Coronary artery (tissue), 2 donors: Measurements from ENCODE around the gene CDX2.
"Not testable (repeated sequence)": the region's sequence is repeated elsewhere in the genome, so short reads cannot be mapped to it uniquely, and the experiment has no call there.

Experiments
- DNase-seq: peaks from one replicate; pipeline ENCODE4 v3.0.0-alpha.2; 2017; ENCODE audit warnings: low spot score
- H3K27ac ChIP-seq, 2 donors: fragments of 200-600 bp; sonication (generic); one replicate each; pipeline ENCODE4 v1.5.1; 2016 to 2019
- H3K4me3 ChIP-seq: fragments of 200-600 bp; sonication (generic); 2 replicates; pipeline ENCODE4 v1.5.1; 2016; ENCODE audit warnings: mild to moderate bottlenecking, moderate library complexity
- TF ChIP-seq, protein P1 (sequence below): fragments of 200-600 bp; sonication (generic); IDR thresholded peaks from one replicate; pipeline ENCODE4 v1.5.1; 2019; ENCODE audit warnings: antibody characterized with exemption

The CDX2 gene

DNA sequence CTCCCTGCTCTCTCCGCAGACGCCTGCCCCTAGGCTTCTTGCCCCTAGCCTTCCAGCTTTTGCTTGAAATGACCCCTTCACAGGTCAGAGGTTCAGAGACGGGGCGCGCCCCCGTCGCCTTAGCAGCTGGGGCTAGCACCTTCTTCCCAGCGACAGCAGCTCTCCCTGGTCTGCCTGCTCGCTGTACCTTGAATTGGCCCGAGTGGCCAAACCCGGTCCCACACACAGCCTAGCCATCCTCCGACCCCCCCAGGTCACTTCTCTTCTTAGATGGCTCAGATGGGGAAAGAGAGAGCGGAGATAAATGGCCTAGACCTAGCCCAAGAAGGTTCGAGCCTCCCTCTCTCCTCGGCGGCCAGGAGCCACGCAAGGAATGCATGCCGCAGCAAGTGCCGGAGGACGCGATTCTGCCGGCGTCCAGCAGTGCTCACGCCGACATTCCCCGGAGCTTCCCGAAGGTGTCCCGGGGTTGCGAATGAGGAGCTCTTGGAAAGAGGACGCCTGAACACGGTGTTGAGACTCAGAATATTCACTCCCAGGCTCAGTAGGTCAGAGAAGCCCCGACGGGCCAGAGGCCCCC lies 1.3 kb downstream of the CDX2 start:
- TF ChIP-seq, protein P1, sequence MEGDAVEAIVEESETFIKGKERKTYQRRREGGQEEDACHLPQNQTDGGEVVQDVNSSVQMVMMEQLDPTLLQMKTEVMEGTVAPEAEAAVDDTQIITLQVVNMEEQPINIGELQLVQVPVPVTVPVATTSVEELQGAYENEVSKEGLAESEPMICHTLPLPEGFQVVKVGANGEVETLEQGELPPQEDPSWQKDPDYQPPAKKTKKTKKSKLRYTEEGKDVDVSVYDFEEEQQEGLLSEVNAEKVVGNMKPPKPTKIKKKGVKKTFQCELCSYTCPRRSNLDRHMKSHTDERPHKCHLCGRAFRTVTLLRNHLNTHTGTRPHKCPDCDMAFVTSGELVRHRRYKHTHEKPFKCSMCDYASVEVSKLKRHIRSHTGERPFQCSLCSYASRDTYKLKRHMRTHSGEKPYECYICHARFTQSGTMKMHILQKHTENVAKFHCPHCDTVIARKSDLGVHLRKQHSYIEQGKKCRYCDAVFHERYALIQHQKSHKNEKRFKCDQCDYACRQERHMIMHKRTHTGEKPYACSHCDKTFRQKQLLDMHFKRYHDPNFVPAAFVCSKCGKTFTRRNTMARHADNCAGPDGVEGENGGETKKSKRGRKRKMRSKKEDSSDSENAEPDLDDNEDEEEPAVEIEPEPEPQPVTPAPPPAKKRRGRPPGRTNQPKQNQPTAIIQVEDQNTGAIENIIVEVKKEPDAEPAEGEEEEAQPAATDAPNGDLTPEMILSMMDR = no peak
- Histone ChIP-seq H3K27ac (no peak overlapping the region), H3K4me3 (peak overlapping the region; percentile 47)
- no peak for DNase-seq

DNA sequence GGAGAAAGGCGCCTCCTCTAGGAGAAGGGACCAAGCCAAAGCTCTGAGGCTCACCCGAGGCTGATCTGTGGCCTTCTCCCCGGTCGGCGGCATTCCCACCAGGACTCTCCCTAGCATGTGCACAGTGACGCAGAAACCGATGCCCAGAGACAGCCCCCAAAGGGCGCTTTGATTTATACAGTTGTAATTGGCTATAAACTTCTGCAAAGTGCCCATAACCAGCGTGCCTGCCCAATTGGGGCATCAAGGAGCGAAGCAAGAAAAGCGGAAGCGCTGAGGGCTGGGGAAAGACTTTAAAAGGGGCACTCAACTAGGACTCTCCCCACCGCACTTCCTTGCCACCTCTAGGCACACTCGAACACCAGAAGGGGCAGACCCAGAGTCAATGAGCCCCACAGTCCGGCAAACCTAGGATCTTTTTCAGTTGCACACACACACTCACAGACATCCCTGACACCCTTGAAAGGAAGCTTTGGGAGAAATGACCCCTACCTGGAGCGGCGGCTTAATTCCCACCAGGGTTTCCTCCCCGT lies 1.8 kb downstream of the CDX2 start:
- Histone ChIP-seq H3K4me3 (peak overlapping the region; percentile 21), H3K27ac (no peak overlapping the region)
- no peak for DNase-seq
- TF ChIP-seq, protein P1 = no peak

DNA sequence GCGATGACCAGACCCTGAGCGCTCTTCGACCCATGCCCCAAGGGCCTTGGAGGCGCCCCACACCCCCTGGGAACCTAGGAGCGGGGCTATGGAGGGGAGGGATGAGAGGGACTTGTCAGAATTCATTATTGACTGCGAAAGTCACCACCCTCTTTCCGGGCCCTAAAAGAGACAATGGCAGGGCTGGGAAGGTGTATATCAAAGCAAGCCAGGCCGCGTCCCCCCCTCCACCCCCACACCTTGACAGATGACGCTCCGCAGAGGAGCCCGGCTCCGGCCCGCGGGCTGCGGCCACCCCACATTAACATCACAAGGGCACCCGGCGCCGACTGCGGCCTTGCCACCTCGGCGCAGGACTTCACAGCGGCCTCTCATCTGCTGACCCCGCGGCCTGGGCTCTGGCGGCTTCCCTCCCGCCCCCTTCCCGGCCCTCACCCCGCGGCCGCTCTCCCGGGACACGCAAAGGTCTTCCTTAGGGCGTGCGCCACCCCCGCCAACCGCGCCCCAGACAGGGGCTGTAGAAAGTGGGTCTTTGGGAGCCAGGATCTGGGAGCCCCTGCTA lies 2.4 kb downstream of the CDX2 start:
- H3K27ac ChIP-seq = no peak overlapping the region
- TF ChIP-seq, protein P1 = no peak
- no peak for DNase-seq
- H3K4me3 ChIP-seq = peak overlapping the region; percentile 21

DNA sequence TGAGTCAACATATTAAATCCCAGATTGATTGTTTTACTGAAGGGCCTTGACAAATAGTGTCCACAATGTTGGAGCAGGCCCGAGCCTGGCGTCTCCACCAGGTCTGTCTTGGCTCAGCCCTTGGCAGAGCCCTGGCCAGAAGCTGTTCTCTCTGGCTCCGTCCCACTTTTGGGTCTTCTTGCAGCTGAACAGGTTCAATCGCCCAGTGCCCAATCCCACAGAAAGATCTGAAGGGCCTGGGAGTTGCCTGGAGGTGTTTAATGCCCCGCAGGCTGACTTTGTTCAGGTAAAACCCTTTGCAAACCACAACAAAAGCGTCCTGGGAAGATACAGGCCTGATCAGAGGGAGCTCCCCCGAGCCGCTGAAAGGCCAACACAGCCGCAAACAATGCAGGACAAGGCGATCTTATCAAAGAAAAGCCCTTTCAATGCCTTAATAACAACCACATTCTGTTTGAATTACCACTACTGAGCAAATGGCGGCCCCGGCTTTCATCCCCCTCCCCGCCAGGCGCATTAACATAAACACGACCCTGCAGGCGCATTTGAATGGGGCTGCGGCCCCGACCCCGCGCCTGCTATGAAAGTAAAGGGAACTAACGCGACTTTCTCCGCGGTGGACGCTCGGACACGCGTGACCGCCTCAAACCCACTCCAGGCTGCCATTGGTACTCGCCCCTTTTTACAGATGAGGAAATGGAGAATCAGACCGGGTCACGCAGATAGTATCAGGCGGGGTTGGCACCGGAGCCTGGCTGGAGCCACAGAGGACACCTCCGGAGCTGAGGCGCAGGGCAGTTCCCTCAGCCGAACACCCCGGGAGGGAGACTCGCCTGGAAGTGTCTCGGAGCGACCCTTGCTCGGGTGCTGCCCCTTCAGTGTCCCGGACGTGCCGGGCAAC lies 3.1 kb downstream of the CDX2 start:
- Histone ChIP-seq H3K4me3 (peak overlapping the region; percentile 21), H3K27ac (no peak overlapping the region)
- no peak for DNase-seq
- TF ChIP-seq, protein P1 = no peak

DNA sequence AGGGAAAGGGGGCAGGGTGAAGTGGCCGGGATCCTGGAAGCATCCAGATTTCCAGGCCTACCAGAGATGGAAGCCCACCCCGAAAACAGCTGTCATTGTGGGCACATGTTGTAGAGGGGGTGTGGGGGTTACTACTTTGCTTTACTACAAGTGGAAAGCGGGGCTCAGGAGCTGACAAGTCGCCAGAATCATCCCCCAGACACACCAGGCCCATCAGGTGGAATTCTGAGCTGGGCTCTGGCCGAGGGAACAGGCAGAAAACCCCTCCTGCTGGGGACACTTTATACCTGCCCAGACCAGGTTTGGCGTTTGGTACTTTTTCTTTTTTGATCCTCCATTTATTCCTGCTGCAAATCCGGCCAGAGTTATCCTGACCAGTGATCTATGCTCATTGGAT lies 3.8 kb downstream of the CDX2 start:
- DNase-seq = no peak
- TF ChIP-seq, protein P1 = no peak
- Histone ChIP-seq H3K4me3 (no peak overlapping the region), H3K27ac (no peak overlapping the region)

DNA sequence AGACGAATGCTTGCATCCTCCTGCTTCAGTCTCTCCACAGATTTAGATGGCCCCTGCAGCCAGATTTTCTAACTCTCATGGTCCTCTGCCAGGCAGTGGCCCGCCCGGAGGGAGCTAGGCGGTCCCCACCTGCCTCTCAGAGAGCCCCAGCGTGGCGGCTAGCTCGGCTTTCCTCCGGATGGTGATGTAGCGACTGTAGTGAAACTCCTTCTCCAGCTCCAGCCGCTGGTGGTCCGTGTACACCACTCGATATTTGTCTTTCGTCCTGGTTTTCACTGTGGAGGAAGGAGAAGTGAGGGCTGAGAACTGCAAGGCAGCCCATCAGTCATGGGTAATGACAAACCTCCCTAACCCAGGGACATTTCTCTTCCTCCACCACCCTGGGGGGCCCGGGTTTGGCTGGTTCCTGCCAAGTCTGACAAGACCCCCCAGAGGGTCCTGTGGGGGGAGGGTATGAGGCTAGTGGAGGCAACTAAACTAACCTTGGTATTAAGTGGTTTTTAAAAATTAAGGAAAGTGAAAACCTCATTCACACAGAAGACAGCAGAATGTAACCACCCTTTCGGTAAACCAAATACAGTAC lies 4.3 kb downstream of the CDX2 start:
- H3K4me3 ChIP-seq = no peak overlapping the region
- no peak for DNase-seq
- H3K27ac ChIP-seq = no peak overlapping the region
- TF ChIP-seq, protein P1 = no peak

DNA sequence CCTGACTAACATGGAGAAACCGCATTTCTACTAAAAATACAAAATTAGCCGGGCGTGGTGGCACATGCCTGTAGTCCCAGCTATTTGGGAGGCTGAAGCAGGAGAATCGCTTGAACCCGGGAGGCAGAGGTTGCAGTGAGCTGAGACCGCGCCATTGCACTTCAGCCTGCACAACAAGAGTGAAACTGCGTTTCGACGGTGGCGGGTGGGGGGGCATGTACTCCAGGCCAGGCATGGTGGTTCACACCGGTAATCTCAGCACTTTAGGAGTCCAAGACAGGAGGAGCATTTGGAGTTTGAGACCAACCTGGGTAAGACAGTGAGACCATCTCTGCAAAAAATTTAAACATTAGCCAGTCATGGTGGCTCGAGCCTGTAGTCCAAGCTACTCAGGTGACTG lies 4.9 kb downstream of the CDX2 start:
- DNase-seq = not testable (repeated sequence)

More for the DNA sequence above, 4.9 kb downstream of the CDX2 start:
- H3K27ac ChIP-seq, H3K4me3 ChIP-seq: not testable (repeated sequence)
